Measurements from ENCODE around the gene KRT24. TPM values are rescaled to one million over a fixed set of nuclear protein-coding genes. Genes with fewer than 3 reads are reported as not detected.

KRT24 gene
- total RNA-seq, 1 donor = not detected

GRCh38 chr17:40718930-40719329, 15.4 kb upstream of the KRT24 start:
- DNase-seq (ENCODE audit: low read depth) = peak; percentile 2
- TF ChIP-seq, protein P1, sequence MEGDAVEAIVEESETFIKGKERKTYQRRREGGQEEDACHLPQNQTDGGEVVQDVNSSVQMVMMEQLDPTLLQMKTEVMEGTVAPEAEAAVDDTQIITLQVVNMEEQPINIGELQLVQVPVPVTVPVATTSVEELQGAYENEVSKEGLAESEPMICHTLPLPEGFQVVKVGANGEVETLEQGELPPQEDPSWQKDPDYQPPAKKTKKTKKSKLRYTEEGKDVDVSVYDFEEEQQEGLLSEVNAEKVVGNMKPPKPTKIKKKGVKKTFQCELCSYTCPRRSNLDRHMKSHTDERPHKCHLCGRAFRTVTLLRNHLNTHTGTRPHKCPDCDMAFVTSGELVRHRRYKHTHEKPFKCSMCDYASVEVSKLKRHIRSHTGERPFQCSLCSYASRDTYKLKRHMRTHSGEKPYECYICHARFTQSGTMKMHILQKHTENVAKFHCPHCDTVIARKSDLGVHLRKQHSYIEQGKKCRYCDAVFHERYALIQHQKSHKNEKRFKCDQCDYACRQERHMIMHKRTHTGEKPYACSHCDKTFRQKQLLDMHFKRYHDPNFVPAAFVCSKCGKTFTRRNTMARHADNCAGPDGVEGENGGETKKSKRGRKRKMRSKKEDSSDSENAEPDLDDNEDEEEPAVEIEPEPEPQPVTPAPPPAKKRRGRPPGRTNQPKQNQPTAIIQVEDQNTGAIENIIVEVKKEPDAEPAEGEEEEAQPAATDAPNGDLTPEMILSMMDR (IDR thresholded peaks at IDR 0.05; ENCODE audit: insufficient read depth, low read length) = no peak

GRCh38 chr17:40717776-40718175, 14.2 kb upstream of the KRT24 start:
- TF ChIP-seq, protein P1 (IDR thresholded peaks at IDR 0.05; ENCODE audit: insufficient read depth, low read length) = no peak
- no peak for DNase-seq (ENCODE audit: low read depth)
- H3K4me3 ChIP-seq (ENCODE audit: low read depth, low read length) = no peak overlapping the region

More at GRCh38 chr17:40718930-40719329, 15.4 kb upstream of the KRT24 start:
- H3K4me3 ChIP-seq (ENCODE audit: low read depth, low read length) = no peak overlapping the region

DNA sequence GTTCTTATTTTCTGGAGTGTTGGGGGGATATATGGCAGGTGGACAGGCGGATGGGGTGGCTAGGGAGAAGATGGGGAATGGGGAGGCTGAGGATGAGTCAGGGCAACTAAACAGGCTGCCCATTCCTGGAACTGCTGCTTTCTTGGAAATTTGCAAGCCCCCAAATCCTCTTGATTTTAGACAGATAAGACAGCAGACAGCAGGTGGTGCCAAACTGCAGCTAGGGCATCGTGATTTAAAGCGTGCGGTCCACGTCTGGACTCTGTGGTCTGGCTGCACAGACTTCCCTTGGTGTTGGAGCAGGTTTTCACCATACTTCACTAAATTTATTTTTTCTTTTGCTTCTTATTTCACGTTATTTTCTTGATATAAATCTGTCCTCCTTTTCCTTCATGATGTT, 10.9 kb upstream of the KRT24 start:
- no peak for DNase-seq (ENCODE audit: low read depth)
- H3K4me3 ChIP-seq (ENCODE audit: low read depth, low read length) = no peak overlapping the region
- TF ChIP-seq, protein P1 (IDR thresholded peaks at IDR 0.05; ENCODE audit: insufficient read depth, low read length) = no peak

- no peak overlapping the region for H3K4me3 ChIP-seq (ENCODE audit: low read depth, low read length)
- DNase-seq (ENCODE audit: low read depth) = peak; percentile 18
- TF ChIP-seq, protein P1 (IDR thresholded peaks at IDR 0.05; ENCODE audit: insufficient read depth, low read length) = no peak
Observed at GRCh38 chr17:40707745-40708144, 4.2 kb upstream of the KRT24 start.

DNA sequence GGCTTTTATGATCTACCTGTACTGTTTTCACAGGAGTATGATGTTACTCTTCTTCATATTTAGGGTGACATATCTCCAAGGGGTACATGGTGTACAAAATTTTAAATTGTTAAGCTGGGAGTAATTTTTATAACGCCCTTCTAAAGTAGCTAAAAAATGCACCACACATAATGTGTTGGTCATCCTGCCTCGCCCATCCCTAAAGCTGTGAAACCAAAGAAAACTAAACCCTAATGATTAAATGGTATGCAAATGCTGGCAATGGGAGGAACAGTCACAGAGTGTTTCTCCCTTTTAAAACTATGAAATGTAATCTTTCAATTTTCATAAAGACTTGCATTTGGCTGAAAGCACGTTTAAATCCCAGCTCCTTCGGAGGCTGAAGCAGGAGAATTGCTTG, 2.0 kb upstream of the KRT24 start:
- no peak overlapping the region for H3K4me3 ChIP-seq (ENCODE audit: low read depth, low read length)

DNA sequence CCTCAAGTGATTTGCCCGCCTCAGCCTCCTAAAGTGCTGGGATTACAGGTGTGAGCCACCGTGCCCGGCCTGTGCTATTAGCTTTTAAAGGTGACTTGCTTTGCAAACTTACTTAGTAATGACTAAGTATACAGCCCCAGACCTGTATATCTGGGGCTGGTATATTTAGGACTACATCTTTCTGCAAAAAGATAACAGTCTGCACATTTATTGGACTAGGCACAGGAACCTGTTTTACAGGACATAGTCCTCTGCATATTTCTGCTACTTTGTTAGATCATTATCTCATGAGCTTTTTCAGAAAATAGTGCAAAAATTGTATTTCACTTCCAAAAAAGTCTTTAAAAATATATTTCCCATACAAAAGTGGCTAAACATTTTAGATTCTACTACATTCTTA, 1.3 kb downstream of the KRT24 start:
- TF ChIP-seq, protein P1 (IDR thresholded peaks at IDR 0.05; ENCODE audit: insufficient read depth, low read length) = no peak
- DNase-seq (ENCODE audit: low read depth) = no peak
- H3K4me3 ChIP-seq (ENCODE audit: low read depth, low read length) = no peak overlapping the region

More for the DNA sequence above, 2.0 kb upstream of the KRT24 start:
- DNase-seq (ENCODE audit: low read depth) = no peak
- TF ChIP-seq, protein P1 (IDR thresholded peaks at IDR 0.05; ENCODE audit: insufficient read depth, low read length) = no peak

GRCh38 chr17:40699853-40700252, 3.7 kb downstream of the KRT24 start:
- TF ChIP-seq, protein P1 (IDR thresholded peaks at IDR 0.05; ENCODE audit: insufficient read depth, low read length) = no peak
- peak; percentile 9 for DNase-seq (ENCODE audit: low read depth)
- H3K4me3 ChIP-seq (ENCODE audit: low read depth, low read length) = no peak overlapping the region

Data from fibroblast of the aortic adventitia (primary cell).